Measurements from ENCODE around the gene TRPM3.

TRPM3 gene

DNA sequence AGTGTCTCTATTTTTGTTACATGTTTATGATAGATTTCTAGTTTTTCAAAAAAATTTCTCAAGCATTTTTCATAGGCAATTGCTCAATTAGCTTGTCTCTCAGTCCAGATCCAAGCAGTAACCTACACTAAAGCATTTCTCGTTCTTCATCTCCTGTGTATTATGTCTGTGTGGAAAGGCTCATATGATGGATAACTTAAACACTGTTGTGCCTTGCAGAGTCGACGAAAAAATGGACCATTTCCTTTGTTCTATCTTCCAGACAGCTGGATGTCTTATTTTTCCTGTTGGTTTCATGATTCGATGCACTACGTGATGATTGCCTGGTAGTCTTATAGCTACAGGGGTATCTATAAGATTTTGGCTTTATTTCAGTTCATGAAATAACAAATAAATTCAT, 347.8 kb downstream of the TRPM3 start:
- H3K4me1 ChIP-seq (ENCODE audit: insufficient read depth, poor library complexity, severe bottlenecking) = no peaks in the 10 kb centered on the region
- H3K27ac ChIP-seq (ENCODE audit: poor library complexity, severe bottlenecking) = no peak overlapping the region
- no peaks in the 10 kb centered on the region for H3K9me3 ChIP-seq (ENCODE audit: severe bottlenecking)
- ATAC-seq (ENCODE audit: low read depth) = no peak
- H3K27me3 ChIP-seq (ENCODE audit: insufficient read depth, poor library complexity, severe bottlenecking) = no peaks in the 10 kb centered on the region
- TF ChIP-seq, protein P1, sequence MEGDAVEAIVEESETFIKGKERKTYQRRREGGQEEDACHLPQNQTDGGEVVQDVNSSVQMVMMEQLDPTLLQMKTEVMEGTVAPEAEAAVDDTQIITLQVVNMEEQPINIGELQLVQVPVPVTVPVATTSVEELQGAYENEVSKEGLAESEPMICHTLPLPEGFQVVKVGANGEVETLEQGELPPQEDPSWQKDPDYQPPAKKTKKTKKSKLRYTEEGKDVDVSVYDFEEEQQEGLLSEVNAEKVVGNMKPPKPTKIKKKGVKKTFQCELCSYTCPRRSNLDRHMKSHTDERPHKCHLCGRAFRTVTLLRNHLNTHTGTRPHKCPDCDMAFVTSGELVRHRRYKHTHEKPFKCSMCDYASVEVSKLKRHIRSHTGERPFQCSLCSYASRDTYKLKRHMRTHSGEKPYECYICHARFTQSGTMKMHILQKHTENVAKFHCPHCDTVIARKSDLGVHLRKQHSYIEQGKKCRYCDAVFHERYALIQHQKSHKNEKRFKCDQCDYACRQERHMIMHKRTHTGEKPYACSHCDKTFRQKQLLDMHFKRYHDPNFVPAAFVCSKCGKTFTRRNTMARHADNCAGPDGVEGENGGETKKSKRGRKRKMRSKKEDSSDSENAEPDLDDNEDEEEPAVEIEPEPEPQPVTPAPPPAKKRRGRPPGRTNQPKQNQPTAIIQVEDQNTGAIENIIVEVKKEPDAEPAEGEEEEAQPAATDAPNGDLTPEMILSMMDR (IDR thresholded peaks at IDR 0.05; ENCODE audit: poor library complexity, severe bottlenecking) = no peak
- no peaks in the 10 kb centered on the region for H3K36me3 ChIP-seq (ENCODE audit: low read depth)
- H3K4me3 ChIP-seq (ENCODE audit: severe bottlenecking) = no peak overlapping the region
- DNase-seq (ENCODE audit: low spot score) = no peak

DNA sequence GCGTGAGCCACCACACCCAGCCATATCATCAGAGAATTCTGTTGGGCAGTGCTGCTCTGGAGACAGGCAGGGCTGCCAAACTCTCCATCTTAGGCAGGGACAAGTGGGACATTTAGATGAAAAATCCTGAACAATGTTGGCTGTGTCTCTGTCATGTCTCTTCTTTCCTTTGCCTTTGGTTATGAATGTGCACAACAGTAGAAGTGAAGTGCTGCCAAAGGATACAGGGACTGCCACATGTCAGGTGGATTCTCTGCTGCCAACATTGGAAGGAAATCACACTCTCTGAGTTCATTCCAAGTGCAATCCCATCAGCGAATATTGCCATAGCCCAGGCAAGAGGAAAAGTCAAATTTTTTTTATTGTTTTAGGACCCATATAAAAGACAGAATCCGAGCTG, 348.8 kb downstream of the TRPM3 start:
- Histone ChIP-seq H3K27ac (ENCODE audit: poor library complexity, severe bottlenecking) (no peak overlapping the region), H3K9me3 (ENCODE audit: severe bottlenecking) (no peaks in the 10 kb centered on the region), H3K36me3 (ENCODE audit: low read depth) (no peaks in the 10 kb centered on the region), H3K4me1 (ENCODE audit: insufficient read depth, poor library complexity, severe bottlenecking) (no peaks in the 10 kb centered on the region), H3K27me3 (ENCODE audit: insufficient read depth, poor library complexity, severe bottlenecking) (no peaks in the 10 kb centered on the region), H3K4me3 (ENCODE audit: severe bottlenecking) (no peak overlapping the region)
- DNase-seq (ENCODE audit: low spot score) (no peak), ATAC-seq (ENCODE audit: low read depth) (no peak)
- TF ChIP-seq, protein P1 (IDR thresholded peaks at IDR 0.05; ENCODE audit: poor library complexity, severe bottlenecking) = no peak

DNA sequence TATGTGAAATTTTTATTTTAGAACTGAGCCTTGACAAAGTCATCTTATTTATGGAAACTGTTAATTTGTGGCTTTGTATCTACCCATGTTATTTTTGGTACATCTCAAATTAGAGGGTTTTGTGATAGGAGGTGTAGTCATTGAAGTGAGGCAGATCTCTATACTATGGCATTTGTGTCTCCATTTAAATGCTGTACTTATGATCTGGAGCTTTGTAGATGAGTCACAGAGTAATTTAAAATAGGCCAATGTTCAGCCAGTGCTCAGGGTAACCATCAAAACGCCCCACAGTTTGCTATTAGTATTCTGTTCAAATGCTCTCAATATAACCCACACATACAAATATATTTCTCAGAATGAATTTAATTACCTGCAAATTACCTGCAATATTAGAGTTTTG, 355.5 kb downstream of the TRPM3 start:
- DNase-seq (ENCODE audit: low spot score) (no peak), ATAC-seq (ENCODE audit: low read depth) (no peak)
- no peaks in the 10 kb centered on the region for H3K4me1 ChIP-seq (ENCODE audit: insufficient read depth, poor library complexity, severe bottlenecking)
- no peaks in the 10 kb centered on the region for H3K36me3 ChIP-seq (ENCODE audit: low read depth)
- no peaks in the 10 kb centered on the region for H3K9me3 ChIP-seq (ENCODE audit: severe bottlenecking)
- TF ChIP-seq, protein P1 (IDR thresholded peaks at IDR 0.05; ENCODE audit: poor library complexity, severe bottlenecking) = no peak
- H3K4me3 ChIP-seq (ENCODE audit: severe bottlenecking) = no peak overlapping the region
- H3K27ac ChIP-seq (ENCODE audit: poor library complexity, severe bottlenecking) = no peak overlapping the region
- H3K27me3 ChIP-seq (ENCODE audit: insufficient read depth, poor library complexity, severe bottlenecking) = no peaks in the 10 kb centered on the region

DNA sequence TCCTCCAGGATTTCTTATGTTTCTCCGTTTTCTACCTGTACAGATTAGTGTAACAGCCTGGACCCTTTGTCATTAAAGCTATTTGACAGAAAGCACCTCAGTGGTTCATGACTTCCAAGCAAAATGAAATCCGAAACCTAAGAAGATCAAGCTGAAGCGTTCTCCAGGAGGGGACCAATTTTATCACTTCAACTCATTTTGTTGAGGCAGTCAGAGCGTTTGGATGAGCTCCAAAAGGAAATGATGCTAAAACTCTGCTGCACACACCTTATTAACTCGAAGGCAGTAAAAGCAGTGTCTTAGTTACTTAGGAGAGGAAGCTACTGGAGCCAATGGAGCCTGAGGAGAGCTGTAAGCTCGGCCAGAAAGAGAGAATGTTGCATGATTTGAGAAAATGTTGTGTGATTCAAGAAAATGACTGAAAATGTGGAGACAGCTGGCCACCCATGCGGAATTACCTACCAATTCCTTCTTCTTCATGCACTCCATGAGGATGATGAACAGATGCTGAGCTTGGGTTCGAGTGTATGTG, 360.2 kb downstream of the TRPM3 start:
- no peak overlapping the region for H3K27ac ChIP-seq (ENCODE audit: poor library complexity, severe bottlenecking)

DNA sequence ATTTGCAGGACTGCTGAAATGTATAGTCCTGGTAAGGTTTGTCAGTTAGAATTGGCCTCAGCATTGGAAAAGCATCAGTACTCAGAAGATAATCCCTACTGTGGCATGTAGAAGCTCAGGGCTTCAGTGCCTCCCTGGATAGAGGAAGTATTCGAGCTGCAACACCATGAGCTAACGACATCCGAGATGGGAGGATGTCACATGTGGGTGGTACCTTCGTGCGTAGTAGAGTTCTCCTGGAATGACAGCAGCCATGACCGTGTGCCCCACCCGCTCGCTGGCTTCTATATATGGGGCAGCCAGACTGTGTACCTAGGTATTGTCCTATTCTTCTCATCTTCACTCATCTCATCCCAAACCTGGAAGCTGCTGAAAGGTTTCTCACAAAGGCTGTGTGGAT, 361.2 kb downstream of the TRPM3 start:
- Histone ChIP-seq H3K36me3 (ENCODE audit: low read depth) (no peaks in the 10 kb centered on the region), H3K9me3 (ENCODE audit: severe bottlenecking) (no peaks in the 10 kb centered on the region), H3K27me3 (ENCODE audit: insufficient read depth, poor library complexity, severe bottlenecking) (no peaks in the 10 kb centered on the region), H3K27ac (ENCODE audit: poor library complexity, severe bottlenecking) (no peak overlapping the region), H3K4me3 (ENCODE audit: severe bottlenecking) (no peak overlapping the region), H3K4me1 (ENCODE audit: insufficient read depth, poor library complexity, severe bottlenecking) (no peaks in the 10 kb centered on the region)
- DNase-seq (ENCODE audit: low spot score) (no peak), ATAC-seq (ENCODE audit: low read depth) (no peak)
- TF ChIP-seq, protein P1 (IDR thresholded peaks at IDR 0.05; ENCODE audit: poor library complexity, severe bottlenecking) = no peak

More for the DNA sequence above, 360.2 kb downstream of the TRPM3 start:
- no peak for DNase-seq (ENCODE audit: low spot score)
- Histone ChIP-seq H3K9me3 (ENCODE audit: severe bottlenecking) (no peaks in the 10 kb centered on the region), H3K4me1 (ENCODE audit: insufficient read depth, poor library complexity, severe bottlenecking) (no peaks in the 10 kb centered on the region), H3K36me3 (ENCODE audit: low read depth) (no peaks in the 10 kb centered on the region), H3K27me3 (ENCODE audit: insufficient read depth, poor library complexity, severe bottlenecking) (no peaks in the 10 kb centered on the region), H3K4me3 (ENCODE audit: severe bottlenecking) (no peak overlapping the region)
- TF ChIP-seq, protein P1 (IDR thresholded peaks at IDR 0.05; ENCODE audit: poor library complexity, severe bottlenecking) = no peak
- no peak for ATAC-seq (ENCODE audit: low read depth)

All from RWPE2 (cell line).